ENCODE measurements around the gene SIRPB2.

SIRPB2 gene

GRCh38 chr20:1489764-1490436, 1.3 kb downstream of the SIRPB2 start:
- DNase-seq (ENCODE audit: low read depth, low spot score), result no peak
- TF ChIP-seq YY1 (IDR thresholded peaks at IDR 0.05; ENCODE audit: insufficient read depth, insufficient read length) (no peak), ZNF274 (IDR thresholded peaks at IDR 0.05; ENCODE audit: low read depth, low read length) (no peak), SUZ12 (IDR thresholded peaks at IDR 0.05; ENCODE audit: extremely low read depth, insufficient read depth, insufficient read length) (no peak)
- H3K36me3 ChIP-seq (ENCODE audit: insufficient read depth, insufficient read length, low read length), result no peaks in the 10 kb centered on the region
- H3K9ac ChIP-seq (ENCODE audit: insufficient read length, low read depth), result no peak overlapping the region
- H3K27me3 ChIP-seq (ENCODE audit: insufficient read depth, insufficient read length), result no peaks in the 10 kb centered on the region
- H3K4me3 ChIP-seq (ENCODE audit: insufficient read length, low read depth), result no peak overlapping the region
- no peaks in the 10 kb centered on the region for H3K4me1 ChIP-seq (ENCODE audit: insufficient read depth, insufficient read length)
- no peaks in the 10 kb centered on the region for H3K9me3 ChIP-seq (ENCODE audit: insufficient read depth, low read length)

GRCh38 chr20:1489325-1489724, 1.9 kb downstream of the SIRPB2 start:
- DNase-seq (ENCODE audit: low read depth, low spot score), result no peak
- Histone ChIP-seq H3K9me3 (ENCODE audit: insufficient read depth, low read length) (no peaks in the 10 kb centered on the region), H3K4me3 (ENCODE audit: insufficient read length, low read depth) (no peak overlapping the region), H3K4me1 (ENCODE audit: insufficient read depth, insufficient read length) (no peaks in the 10 kb centered on the region), H3K36me3 (ENCODE audit: insufficient read depth, insufficient read length, low read length) (no peaks in the 10 kb centered on the region), H3K27me3 (ENCODE audit: insufficient read depth, insufficient read length) (no peaks in the 10 kb centered on the region), H3K9ac (ENCODE audit: insufficient read length, low read depth) (no peak overlapping the region)
- TF ChIP-seq SUZ12 (IDR thresholded peaks at IDR 0.05; ENCODE audit: extremely low read depth, insufficient read depth, insufficient read length) (no peak), ZNF274 (IDR thresholded peaks at IDR 0.05; ENCODE audit: low read depth, low read length) (no peak), YY1 (IDR thresholded peaks at IDR 0.05; ENCODE audit: insufficient read depth, insufficient read length) (no peak)

- Histone ChIP-seq H3K9me3 (ENCODE audit: insufficient read depth, low read length) (no peaks in the 10 kb centered on the region), H3K27me3 (ENCODE audit: insufficient read depth, insufficient read length) (peaks cover 3% of the 10 kb centered on the region), H3K4me1 (ENCODE audit: insufficient read depth, insufficient read length) (no peaks in the 10 kb centered on the region), H3K4me3 (ENCODE audit: insufficient read length, low read depth) (no peak overlapping the region), H3K36me3 (ENCODE audit: insufficient read depth, insufficient read length, low read length) (no peaks in the 10 kb centered on the region), H3K9ac (ENCODE audit: insufficient read length, low read depth) (no peak overlapping the region)
- TF ChIP-seq YY1 (IDR thresholded peaks at IDR 0.05; ENCODE audit: insufficient read depth, insufficient read length), result no peak
- TF ChIP-seq ZNF274 (IDR thresholded peaks at IDR 0.05; ENCODE audit: low read depth, low read length), result no peak
- TF ChIP-seq SUZ12 (IDR thresholded peaks at IDR 0.05; ENCODE audit: extremely low read depth, insufficient read depth, insufficient read length), result no peak
- DNase-seq (ENCODE audit: low read depth, low spot score), result no peak
Measured at GRCh38 chr20:1486566-1486965, 4.7 kb downstream of the SIRPB2 start.

- Histone ChIP-seq H3K9ac (ENCODE audit: insufficient read length, low read depth) (no peak overlapping the region), H3K9me3 (ENCODE audit: insufficient read depth, low read length) (no peaks in the 10 kb centered on the region), H3K4me3 (ENCODE audit: insufficient read length, low read depth) (no peak overlapping the region), H3K4me1 (ENCODE audit: insufficient read depth, insufficient read length) (no peaks in the 10 kb centered on the region), H3K36me3 (ENCODE audit: insufficient read depth, insufficient read length, low read length) (no peaks in the 10 kb centered on the region), H3K27me3 (ENCODE audit: insufficient read depth, insufficient read length) (peaks cover 6% of the 10 kb centered on the region)
- TF ChIP-seq SUZ12 (IDR thresholded peaks at IDR 0.05; ENCODE audit: extremely low read depth, insufficient read depth, insufficient read length), result no peak
- TF ChIP-seq ZNF274 (IDR thresholded peaks at IDR 0.05; ENCODE audit: low read depth, low read length), result no peak
- TF ChIP-seq YY1 (IDR thresholded peaks at IDR 0.05; ENCODE audit: insufficient read depth, insufficient read length), result no peak
- no peak for DNase-seq (ENCODE audit: low read depth, low spot score)
Measured at GRCh38 chr20:1484438-1485116, 6.6 kb downstream of the SIRPB2 start.

GRCh38 chr20:1479831-1480595, 11.2 kb downstream of the SIRPB2 start:
- no peaks in the 10 kb centered on the region for H3K4me1 ChIP-seq (ENCODE audit: insufficient read depth, insufficient read length)
- no peak overlapping the region for H3K9ac ChIP-seq (ENCODE audit: insufficient read length, low read depth)
- no peaks in the 10 kb centered on the region for H3K36me3 ChIP-seq (ENCODE audit: insufficient read depth, insufficient read length, low read length)
- peaks cover 6% of the 10 kb centered on the region for H3K27me3 ChIP-seq (ENCODE audit: insufficient read depth, insufficient read length)
- TF ChIP-seq ZNF274 (IDR thresholded peaks at IDR 0.05; ENCODE audit: low read depth, low read length), result no peak
- TF ChIP-seq YY1 (IDR thresholded peaks at IDR 0.05; ENCODE audit: insufficient read depth, insufficient read length), result no peak
- TF ChIP-seq SUZ12 (IDR thresholded peaks at IDR 0.05; ENCODE audit: extremely low read depth, insufficient read depth, insufficient read length), result no peak
- DNase-seq (ENCODE audit: low read depth, low spot score), result no peak
- no peaks in the 10 kb centered on the region for H3K9me3 ChIP-seq (ENCODE audit: insufficient read depth, low read length)
- no peak overlapping the region for H3K4me3 ChIP-seq (ENCODE audit: insufficient read length, low read depth)

GRCh38 chr20:1478566-1478965, 12.7 kb downstream of the SIRPB2 start:
- TF ChIP-seq SUZ12 (IDR thresholded peaks at IDR 0.05; ENCODE audit: extremely low read depth, insufficient read depth, insufficient read length), result no peak
- no peak for TF ChIP-seq YY1 (IDR thresholded peaks at IDR 0.05; ENCODE audit: insufficient read depth, insufficient read length)
- no peak for TF ChIP-seq ZNF274 (IDR thresholded peaks at IDR 0.05; ENCODE audit: low read depth, low read length)
- Histone ChIP-seq H3K4me3 (ENCODE audit: insufficient read length, low read depth) (no peak overlapping the region), H3K36me3 (ENCODE audit: insufficient read depth, insufficient read length, low read length) (no peaks in the 10 kb centered on the region), H3K4me1 (ENCODE audit: insufficient read depth, insufficient read length) (no peaks in the 10 kb centered on the region), H3K27me3 (ENCODE audit: insufficient read depth, insufficient read length) (peaks cover 6% of the 10 kb centered on the region), H3K9ac (ENCODE audit: insufficient read length, low read depth) (no peak overlapping the region), H3K9me3 (ENCODE audit: insufficient read depth, low read length) (no peaks in the 10 kb centered on the region)
- no peak for DNase-seq (ENCODE audit: low read depth, low spot score)

Data from NT2/D1 (cell line).